Fibroblast of gingiva (primary cell): ENCODE results near the gene STOML2.
"Not testable (repeated sequence)": the region's sequence is repeated elsewhere in the genome, so short reads cannot be mapped to it uniquely, and the experiment has no call there.

Experiments
- DNase-seq: peaks from one replicate; pipeline ENCODE4 v3.0.0-alpha.2; 2011; ENCODE audit warnings: low read depth

STOML2 gene

GRCh38 chr9:35102769-35103659, at the start of gene STOML2:
TSS of gene STOML2 (minus strand) at chr9:35103131. CDS start at chr9:35103094, 37 bp downstream.
- peak; percentile 95 for DNase-seq

DNA sequence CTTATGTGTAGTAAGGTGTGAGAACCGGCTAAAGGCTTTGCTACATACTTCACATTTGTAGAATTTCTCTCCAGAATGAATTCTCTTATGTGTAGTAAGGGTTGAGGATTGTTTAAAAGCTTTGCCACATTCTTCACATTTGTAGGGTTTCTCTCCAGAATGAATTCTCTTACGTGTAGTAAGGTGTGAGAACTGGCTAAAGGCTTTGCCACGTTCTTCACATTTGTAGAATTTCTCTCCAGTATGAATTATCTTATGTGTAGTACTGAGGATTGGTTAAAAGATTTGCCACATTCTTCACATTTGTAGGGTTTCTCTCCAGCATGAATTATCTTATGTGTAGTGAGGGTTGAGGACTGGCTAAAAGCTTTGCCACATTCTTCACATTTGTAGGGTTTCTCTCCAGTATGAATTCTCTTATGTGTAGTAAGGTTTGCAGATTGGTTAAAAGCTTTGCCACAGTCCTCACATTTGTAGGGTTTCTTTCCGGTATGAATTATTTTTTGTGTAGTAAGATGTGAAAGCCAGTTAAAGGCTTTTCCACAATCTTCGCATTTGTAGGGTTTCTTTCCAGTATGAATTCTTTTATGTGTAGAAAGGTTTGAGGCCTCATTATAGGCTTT, 45.1 kb upstream of the STOML2 start:
- not testable (repeated sequence) for DNase-seq

- no peak for DNase-seq
These were observed 39.1 kb upstream of the STOML2 start for GRCh38 chr9:35142037-35142436.

DNA sequence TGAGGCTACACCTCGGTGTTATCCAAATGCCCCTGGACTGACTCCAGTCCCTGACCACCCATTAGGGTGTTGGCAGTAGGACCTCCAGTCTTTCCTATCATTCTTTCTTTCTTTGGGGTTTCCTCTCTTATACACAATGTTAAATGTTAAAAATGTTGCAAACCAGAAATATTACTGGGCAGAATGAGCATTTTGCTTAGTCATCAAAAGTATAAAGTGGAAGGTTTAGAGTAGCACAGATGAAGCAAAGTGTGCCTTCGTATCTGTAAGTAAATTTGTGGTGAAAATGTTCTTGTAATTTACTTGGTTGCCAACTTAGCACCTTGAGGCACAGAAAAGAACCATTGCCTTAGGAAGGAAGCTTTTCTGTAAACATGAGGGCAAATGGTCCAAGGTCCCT, 37.2 kb upstream of the STOML2 start:
- DNase-seq: no peak

- DNase-seq: no peak
These were observed 33.9 kb upstream of the STOML2 start for GRCh38 chr9:35136866-35137265.

- DNase-seq: no peak
These were observed 33.1 kb upstream of the STOML2 start for GRCh38 chr9:35135988-35136387.

DNA sequence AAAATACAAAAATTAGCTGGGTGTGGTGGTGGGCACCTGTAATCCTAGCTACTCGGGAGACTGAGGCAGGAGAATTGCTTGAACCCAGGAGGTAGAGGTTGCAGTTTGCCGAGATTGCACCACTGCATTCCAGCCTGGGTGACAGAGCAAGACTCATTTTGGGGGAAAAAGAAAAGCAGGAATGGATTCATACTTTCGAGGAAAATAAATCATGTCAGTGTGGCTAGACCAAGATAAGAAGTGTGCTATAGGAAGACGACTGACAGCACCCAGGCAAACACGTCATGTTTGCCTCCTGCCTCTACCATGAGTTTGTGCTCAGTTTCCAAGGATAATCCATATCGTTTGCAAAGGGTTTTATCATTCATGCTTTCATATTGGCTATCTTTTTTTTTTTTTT, 32.0 kb upstream of the STOML2 start:
- no peak for DNase-seq

DNA sequence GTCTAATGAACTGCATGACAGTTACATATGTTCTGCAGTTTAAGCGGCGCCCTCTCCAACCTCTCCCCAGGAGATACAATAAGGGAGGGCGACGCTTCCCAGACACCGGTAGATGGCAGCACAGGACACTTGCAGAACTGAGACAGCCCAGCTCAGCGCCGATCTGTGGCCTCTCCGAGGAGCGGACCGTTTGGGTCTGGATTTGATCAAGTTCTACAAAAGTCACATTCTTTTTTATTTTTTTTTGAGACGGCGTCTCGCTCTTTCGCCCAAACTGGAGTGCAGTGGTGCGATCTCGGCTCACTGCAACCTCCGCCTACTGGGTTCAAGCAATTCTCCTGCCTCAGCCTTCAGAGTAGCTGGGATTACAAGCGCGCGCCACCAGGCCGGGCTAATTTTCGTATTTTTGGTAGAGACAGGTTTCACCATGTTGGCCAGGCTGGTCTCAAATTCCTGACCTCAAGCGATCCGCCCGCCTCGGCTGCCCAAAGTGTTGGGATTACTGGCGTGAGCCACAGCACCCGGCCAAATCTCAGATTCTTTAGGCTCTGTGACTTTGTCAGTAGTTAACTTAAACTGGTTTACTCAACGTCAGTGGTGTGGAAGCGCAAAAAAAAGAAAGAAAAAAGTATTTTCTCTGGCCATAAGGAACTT, 14.1 kb upstream of the STOML2 start:
- peak; percentile 95 for DNase-seq

- no peak for DNase-seq
These were observed 13.6 kb upstream of the STOML2 start for GRCh38 chr9:35116539-35116897.

DNA sequence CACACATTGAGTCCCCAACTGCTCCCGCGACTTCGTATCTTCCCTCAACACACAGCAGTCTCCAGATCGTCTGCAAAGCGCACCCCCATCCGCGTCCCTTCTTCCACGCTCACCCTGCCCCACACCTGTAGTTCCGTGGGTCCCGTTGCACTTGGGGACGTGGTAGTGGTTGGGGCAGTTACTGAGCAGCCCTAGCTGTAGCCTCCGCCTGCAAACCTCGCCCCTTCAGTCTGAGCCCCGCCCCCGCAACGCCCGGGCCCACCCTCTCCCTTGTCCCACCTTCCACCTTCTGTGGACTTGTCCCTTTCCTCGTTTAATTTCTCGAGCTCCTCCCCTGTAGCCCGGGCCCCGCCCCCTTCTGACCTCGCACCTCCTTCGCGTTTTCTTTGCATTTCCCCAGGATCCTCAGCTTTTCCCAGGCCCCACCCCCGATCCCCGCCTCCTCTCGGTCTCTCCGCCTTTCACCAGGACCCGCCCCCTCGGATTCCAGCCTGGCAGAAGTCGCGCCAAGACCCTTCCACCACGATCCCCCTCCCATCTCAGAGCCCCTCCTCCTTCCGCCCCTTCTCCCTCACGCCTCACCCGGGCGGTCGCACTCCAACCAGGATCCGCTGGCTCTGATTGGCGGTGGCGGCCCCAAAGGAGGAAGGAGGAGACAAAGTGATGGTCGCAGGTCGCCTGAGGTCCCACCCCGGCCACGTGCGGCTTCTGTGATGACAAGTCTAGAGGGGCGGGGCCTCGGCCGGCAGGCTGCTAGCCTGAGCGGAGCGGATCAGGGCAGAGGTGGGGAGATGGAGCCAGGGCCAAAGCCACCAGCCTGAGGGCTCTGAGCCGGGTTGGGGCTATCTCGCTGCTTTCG, 13.0 kb upstream of the STOML2 start, which contains the start of gene ATOSB:
Gene ATOSB, minus strand, starts transcription at position 183 of the 859 bp plus-strand sequence. CDS start 7,588 bp downstream, outside the sequence.
- DNase-seq: peak; percentile 95

DNA sequence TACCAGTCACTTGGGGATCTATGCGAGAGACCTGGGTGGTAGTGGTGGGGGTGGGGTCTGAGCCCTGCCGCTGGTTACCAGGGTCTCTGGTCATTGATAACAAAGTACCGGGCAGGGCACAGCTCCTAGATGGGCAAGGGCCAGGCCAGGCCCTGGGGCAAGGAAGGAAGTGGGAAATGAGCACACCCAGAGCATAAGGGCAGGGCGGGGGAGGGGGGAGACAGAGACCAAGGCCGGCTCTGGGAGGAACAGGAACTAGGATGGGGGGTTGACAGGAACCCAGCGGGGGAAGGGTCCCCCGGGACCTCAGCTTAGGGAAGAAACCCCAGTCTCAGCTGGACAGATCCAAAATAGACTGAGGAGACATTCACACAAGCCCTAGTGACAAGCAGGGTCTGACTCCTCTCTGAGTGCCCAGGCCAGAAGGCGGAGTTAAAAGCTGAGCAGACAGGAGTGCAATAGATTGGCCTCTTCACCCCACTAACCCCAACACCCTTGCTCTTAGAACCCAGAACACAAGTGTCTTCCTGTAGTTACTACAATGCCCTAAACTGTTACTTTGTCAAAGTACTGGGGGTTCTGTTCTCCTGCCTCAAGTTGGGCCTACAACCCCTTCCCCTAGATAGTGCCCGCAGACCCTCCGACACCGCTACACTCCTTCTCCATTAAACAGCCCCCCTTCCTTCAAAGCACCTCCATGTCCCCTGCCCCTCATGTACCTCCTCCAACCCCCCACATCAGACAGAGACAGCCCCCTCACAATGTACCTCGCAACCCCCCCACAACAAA, 12.1 kb upstream of the STOML2 start:
- peak; percentile 62 for DNase-seq

DNA sequence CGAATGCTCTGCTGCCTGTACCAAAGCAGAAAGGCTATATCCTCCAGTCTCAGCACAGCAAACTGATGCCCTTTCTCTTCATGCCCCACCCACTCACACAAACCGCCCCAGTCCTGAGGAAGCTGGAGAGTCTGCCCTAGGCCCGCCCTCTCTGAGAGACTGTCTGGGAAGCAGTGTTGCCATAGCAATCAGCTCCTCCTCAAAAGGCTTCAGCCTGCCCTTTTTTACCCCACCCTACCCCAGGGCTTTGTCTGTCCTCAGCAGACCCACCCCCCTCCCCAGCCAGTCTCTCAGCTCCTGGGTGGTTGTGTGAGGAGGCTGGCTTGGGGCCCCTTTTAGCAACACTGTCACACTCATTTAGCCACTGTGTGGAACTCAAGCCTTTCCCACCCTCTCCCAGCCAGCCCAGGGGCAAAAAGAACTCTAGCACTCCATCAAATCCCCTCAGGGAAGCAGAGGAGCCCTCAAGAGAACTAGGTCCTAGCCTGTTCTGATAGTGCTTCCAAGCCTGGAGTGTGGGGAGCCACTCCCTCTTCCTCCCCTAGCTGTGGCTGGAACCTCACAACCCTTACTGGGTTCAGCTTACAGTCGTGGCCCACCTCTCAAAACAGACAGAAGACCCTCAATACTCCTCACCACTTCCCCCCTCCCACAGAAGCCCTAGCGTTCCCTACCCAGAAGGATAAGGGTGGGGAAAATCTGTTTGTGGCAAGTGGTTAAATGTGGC, 11.3 kb upstream of the STOML2 start:
- peak; percentile 96 for DNase-seq

- peak; percentile 68 for DNase-seq
These were observed 9.5 kb upstream of the STOML2 start for GRCh38 chr9:35112257-35113020.

GRCh38 chr9:35111001-35111933, 8.3 kb upstream of the STOML2 start:
- DNase-seq: peak; percentile 99

DNA sequence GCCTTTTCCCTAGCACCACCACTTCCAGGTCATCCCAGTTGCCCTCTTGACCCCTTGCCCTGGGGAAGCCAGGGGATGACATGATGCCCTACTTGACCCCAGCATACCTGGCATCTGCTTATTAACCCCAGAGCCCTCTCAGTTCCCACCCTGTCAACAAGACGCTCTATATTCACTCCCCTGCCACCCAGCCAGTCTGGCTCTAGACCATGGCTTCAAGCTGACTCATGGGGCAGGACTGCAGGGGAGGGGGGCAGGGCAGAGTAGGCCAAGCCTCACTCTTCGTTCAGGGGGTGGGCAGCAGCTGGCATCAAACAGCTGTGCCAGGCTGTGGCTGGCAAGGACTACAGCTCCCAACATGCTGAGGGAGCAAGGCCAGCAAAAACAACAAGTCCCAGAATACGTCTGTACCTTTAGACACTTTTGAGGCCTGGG, 7.4 kb upstream of the STOML2 start:
- DNase-seq: peak; percentile 71

DNA sequence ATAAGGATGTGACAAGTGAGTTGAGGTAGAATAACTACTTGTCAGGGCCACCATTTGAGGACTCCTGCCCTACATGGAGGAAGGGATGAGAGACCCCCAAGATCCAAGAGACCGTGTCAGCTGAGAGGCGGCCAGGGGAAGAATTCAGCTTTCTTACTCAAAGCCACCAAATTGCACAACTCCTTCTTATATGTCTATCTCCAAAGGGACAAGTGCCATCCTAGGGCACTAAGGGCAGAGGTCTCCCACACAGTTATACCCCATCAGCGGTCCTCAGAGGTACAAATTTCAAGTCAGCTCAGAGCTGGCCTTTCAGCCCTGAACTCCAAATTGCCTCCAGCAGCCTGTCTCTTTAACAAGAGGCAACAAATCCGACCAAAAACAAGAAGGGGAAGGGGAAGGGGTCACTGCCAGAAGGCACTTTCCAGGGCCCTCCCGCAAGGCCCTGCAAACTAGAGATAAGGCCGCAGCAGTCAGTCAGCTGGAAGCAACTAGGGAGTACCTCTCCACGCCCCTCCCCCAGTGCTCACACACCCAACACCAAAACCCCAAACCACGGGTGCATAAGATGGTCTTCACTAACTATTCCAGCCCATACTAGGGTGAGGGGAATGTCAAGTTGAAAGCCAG, 6.1 kb upstream of the STOML2 start:
- no peak for DNase-seq

- no peak for DNase-seq
These were observed 5.5 kb upstream of the STOML2 start for GRCh38 chr9:35108461-35108860.
